Ectodermal cell (in vitro differentiated cells): ENCODE results near the gene SIX3.
A peak's percentile ranks its signal among the peaks of the same experiment; 100 is the strongest.

Experiments used
- H3K27ac ChIP-seq: 2 replicates; pipeline ENCODE4 v1.7.0; 2013; ENCODE audit warnings: mild to moderate bottlenecking, low read depth, low read length; ENCODE audit not compliant: insufficient read depth, poor library complexity, severe bottlenecking
- H3K27me3 ChIP-seq: 2 replicates; pipeline ENCODE4 v1.7.0; 2013; ENCODE audit warnings: mild to moderate bottlenecking, low read length; ENCODE audit not compliant: insufficient read depth, control insufficient read depth, poor library complexity, severe bottlenecking
- H3K36me3 ChIP-seq: one replicate; pipeline ENCODE4 v1.7.0; 2013; ENCODE audit warnings: low read length; ENCODE audit not compliant: control insufficient read depth, insufficient read depth
- H3K4me1 ChIP-seq: one replicate; pipeline ENCODE4 v1.7.0; 2013; ENCODE audit warnings: low read length; ENCODE audit not compliant: control insufficient read depth, insufficient read depth
- H3K4me3 ChIP-seq: 2 replicates; pipeline ENCODE4 v1.7.0; 2013; ENCODE audit warnings: low read depth, low read length, control low read depth; ENCODE audit not compliant: insufficient read depth
- H3K9me3 ChIP-seq: 2 replicates; pipeline ENCODE4 v1.7.0; 2013; ENCODE audit warnings: mild to moderate bottlenecking, low read length, moderate library complexity; ENCODE audit not compliant: control insufficient read depth
- WGBS, 2 experiments: methylation state at CpG; one replicate each; pipeline ENCODE4 v1.1.7; 2013; ENCODE audit warnings: missing lambda C conversion rate in 2 of 2; 5-methylcytosine and 5-hydroxymethylcytosine counted together

SIX3 gene

DNA sequence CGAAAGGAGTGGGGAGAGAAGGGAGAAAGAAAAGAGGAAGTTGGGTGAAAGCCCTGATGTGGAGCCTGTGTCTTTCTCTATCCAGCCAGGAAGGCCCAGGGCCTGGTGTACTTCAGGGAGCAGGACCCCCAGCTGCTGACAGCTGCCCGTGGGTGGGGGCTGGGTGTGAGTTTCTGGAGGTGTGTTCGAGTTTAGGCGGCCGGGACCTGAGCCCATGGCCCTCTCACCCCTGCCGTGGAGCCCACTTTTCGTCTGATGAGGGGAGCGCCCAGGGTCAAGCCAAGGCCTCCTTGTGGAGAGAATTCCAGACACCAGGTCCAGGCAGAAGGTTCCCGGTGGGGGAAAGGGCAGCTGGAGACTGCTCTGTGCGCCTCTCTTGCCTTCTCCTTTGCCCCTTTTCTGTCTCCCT is 2.2 kb downstream of the SIX3 start:
- H3K4me3 ChIP-seq = no peak overlapping the region
- WGBS, 2 experiments = 3% methylated on average over 10 of the region's 10 CpGs

DNA sequence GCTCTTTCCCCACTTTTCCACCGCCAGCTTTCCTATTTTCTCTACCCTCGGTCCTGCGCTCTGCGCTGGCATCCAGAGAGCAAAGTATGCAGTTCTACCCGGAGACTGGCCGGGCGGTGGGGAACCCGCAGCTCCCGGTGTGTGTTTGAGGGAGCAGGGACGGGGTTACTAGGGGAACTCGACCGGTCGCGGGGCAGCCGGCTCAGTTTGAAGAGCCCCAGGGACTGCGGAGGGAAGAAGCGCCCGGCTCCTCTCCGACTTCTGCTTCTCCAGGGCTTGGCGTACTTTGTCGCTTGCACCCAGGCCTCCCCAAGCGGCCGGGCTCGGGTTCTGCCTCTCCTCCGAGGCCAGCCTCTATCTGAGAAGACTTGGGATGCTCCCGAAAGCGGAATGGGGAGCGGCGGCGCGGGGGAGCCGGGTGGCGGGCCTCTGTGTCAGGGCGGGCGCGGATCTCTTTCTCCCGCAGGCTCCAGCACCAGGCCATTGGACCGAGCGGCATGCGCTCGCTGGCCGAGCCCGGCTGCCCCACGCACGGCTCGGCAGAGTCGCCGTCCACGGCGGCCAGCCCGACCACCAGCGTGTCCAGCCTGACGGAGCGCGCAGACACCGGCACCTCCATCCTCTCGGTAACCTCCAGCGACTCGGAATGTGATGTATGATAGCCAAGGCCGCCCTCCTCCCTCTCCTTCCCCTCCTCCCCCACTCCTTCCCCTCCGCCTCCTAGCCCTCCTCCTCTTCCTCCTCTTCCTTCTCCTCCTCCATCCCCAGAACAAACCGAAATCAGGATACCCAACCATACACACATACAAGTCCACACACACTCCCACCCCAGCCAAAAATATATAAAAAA is 2.8 kb downstream of the SIX3 start:
- no peak overlapping the region for H3K4me3 ChIP-seq
- peaks cover 51% of the 10 kb centered on the region for H3K4me1 ChIP-seq
- no peaks in the 10 kb centered on the region for H3K9me3 ChIP-seq
- 1% methylated on average over 62 of the region's 62 CpGs for WGBS, 2 experiments
- H3K27ac ChIP-seq = no peak overlapping the region
- H3K36me3 ChIP-seq = no peaks in the 10 kb centered on the region
- peaks cover 100% of the 10 kb centered on the region for H3K27me3 ChIP-seq

More for the DNA sequence above, 2.2 kb downstream of the SIX3 start:
- Histone ChIP-seq H3K9me3 (no peaks in the 10 kb centered on the region), H3K27me3 (peaks cover 100% of the 10 kb centered on the region), H3K4me1 (peaks cover 47% of the 10 kb centered on the region), H3K36me3 (no peaks in the 10 kb centered on the region), H3K27ac (no peak overlapping the region)

DNA sequence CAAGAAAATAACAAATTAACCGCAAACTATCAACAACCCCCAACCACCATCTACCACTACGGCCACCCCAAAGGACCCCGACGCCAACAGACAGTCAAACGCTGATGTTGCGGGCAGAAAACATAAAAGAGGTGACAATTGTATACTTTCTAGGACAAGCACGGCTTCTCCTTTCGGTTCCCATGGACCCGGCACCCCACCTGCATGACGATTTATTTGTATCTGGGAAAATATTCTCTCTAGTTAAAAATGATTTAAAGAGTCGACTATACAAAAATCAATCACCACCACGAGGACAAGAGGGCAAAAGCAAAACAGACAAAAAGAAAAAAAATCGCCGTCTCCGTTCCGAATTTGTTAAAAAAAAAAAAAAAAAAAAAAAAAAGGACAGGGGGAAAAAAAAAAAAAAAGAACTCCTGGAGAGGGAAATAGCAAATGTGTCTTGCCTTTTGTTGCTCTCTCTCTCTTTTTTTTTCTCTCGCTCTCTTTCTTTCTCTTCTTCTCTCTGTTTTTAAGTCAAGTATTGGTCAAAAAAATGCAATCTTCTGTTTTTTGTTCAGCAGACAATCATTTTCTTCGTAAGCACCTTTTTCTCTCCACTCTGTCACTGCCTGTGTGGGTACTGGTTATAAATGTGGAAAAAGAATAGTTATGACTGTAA is 3.6 kb downstream of the SIX3 start:
- 1% methylated on average over 12 to 15 of the region's 18 CpGs for WGBS, 2 experiments
- H3K27ac ChIP-seq = no peak overlapping the region
- no peak overlapping the region for H3K4me3 ChIP-seq
- H3K9me3 ChIP-seq = no peaks in the 10 kb centered on the region
- H3K4me1 ChIP-seq = peaks cover 51% of the 10 kb centered on the region
- H3K27me3 ChIP-seq = peaks cover 100% of the 10 kb centered on the region
- no peaks in the 10 kb centered on the region for H3K36me3 ChIP-seq

DNA sequence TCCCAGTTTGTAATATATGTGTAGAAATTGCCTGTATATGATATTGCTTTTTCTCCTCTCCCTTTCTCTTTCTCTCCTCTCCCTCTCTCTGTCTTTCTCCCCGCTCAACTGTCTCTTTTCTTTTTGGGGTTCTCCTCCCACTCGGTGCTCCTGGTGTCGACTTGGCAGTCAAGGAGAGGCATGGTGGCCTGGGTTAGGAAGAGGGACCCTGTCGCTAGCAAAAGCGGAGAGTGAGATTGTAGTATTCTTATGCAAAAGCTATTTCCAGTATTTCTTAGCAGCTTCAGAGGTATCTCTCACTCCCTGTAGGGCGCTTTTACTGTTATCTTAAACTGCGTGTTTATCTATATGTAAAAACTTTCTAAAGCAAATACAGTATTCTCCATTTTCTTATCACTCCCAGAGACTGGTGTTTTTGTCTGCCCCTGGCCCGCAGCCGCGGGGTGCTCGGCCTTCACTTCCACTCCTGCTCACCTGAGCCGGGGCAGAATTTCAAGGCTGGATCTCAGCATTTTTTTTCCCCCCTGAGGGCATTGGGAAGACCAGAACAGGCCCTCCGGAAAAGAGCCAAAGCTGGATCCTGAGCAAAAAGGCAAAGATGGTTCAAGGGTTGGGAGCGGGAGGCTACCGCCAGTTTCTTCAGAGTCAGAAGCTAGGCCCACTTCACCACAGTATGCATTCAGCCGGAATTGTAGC is 4.3 kb downstream of the SIX3 start:
- Histone ChIP-seq H3K27me3 (peaks cover 100% of the 10 kb centered on the region), H3K4me3 (no peak overlapping the region), H3K4me1 (peaks cover 48% of the 10 kb centered on the region), H3K9me3 (no peaks in the 10 kb centered on the region), H3K27ac (no peak overlapping the region), H3K36me3 (no peaks in the 10 kb centered on the region)
- 2 to 4% methylated on average over 15 to 16 of the region's 16 CpGs for WGBS, 2 experiments

DNA sequence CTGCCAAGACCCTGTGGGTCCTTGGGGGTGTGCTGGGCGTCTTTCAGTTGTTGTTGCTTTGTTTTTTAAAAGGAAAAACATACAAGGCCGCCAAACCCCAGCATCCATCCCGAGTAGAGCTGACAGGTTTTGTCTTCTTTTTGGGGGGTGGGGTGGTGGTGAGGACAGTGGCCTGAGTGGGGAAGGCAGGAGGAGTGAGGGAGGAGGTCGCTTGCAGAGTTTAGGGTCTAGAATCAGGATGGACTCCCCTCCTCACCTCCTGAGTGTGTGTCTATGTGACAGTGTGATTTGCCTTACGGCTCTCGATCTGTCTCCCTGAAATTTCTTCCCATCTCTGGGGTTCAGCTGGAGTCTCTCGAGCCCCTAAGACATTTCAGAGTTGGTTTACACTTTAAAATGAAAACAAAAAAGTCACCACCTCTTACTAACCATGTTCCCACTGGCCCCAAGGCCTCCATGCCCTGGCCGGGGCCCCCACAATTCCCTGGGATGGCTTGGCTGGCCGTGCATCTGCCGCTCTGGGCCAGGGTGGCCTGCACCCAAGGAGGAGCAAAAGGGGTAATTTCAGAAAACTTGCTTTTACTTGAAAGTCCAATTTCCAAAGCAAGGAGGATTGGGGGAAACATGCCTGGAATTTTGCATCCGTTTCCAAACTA is 5.0 kb downstream of the SIX3 start:
- Histone ChIP-seq H3K27ac (no peak overlapping the region), H3K9me3 (no peaks in the 10 kb centered on the region), H3K4me1 (peaks cover 48% of the 10 kb centered on the region), H3K27me3 (peaks cover 100% of the 10 kb centered on the region), H3K36me3 (no peaks in the 10 kb centered on the region), H3K4me3 (no peak overlapping the region)
- WGBS, 2 experiments = 27 to 33% methylated on average over 11 of the region's 11 CpGs

DNA sequence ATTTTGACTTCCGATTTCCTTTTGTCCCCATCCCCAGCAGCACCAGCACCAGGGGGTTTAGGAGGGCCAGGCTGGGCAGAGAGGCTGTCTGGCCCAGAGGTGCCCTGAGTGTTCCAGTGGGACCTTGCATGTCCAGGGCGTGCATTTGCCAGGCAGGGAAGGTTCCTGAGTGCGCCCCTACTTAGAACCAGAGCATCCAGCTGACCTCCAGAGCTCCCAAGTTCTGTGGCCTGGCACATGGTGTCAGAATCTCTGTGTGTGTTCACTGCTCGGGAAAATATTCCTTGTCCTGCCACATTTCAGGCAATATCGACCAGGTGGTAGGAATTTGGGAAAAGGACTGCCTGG is 5.5 kb downstream of the SIX3 start:
- peaks cover 48% of the 10 kb centered on the region for H3K4me1 ChIP-seq
- 69 to 74% methylated on average over 5 of the region's 5 CpGs for WGBS, 2 experiments
- no peak overlapping the region for H3K27ac ChIP-seq
- H3K36me3 ChIP-seq = no peaks in the 10 kb centered on the region
- no peak overlapping the region for H3K4me3 ChIP-seq
- peaks cover 100% of the 10 kb centered on the region for H3K27me3 ChIP-seq
- H3K9me3 ChIP-seq = no peaks in the 10 kb centered on the region

DNA sequence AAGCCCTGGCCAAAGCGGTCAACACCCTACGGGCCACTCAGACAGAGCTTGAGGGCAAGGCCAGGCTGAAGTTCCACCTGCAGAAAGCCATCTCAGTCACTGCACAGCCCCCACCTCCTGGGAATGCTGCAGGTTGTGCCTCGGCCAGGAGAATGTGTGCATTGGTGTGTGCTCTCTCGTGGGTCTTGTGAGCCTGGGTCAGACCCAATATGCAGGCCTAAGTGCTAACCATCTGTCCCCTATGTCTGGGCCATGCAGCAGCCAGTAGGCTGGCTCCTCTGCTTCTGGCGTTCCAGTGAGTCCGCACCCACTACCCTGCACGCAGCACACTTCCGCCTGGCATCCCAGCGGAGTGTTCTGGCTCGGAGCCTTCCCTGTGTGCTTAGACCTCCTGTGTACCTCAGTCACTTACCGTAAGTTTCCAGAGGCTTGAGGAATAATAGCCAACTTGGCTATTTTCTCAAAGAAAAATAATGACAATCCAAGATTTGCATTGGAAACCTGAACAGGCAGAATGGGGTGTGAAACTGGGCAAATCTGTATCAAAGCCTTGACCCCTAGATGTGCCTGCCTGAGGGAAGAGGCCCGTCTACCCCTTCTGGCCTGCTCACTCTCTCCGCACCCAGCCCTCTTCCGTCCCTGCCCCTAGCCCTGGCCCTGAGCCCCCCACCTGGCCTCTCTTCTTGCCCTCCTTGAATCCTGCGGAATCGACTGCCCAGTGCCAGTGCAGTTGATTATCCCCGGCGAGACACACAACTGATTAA is 7.2 kb downstream of the SIX3 start:
- H3K27ac ChIP-seq = no peak overlapping the region
- H3K4me1 ChIP-seq = peaks cover 41% of the 10 kb centered on the region
- 36 to 37% methylated on average over 18 of the region's 18 CpGs for WGBS, 2 experiments
- no peaks in the 10 kb centered on the region for H3K9me3 ChIP-seq
- no peaks in the 10 kb centered on the region for H3K36me3 ChIP-seq
- peaks cover 100% of the 10 kb centered on the region for H3K27me3 ChIP-seq
- peak overlapping the region; percentile 28 for H3K4me3 ChIP-seq

DNA sequence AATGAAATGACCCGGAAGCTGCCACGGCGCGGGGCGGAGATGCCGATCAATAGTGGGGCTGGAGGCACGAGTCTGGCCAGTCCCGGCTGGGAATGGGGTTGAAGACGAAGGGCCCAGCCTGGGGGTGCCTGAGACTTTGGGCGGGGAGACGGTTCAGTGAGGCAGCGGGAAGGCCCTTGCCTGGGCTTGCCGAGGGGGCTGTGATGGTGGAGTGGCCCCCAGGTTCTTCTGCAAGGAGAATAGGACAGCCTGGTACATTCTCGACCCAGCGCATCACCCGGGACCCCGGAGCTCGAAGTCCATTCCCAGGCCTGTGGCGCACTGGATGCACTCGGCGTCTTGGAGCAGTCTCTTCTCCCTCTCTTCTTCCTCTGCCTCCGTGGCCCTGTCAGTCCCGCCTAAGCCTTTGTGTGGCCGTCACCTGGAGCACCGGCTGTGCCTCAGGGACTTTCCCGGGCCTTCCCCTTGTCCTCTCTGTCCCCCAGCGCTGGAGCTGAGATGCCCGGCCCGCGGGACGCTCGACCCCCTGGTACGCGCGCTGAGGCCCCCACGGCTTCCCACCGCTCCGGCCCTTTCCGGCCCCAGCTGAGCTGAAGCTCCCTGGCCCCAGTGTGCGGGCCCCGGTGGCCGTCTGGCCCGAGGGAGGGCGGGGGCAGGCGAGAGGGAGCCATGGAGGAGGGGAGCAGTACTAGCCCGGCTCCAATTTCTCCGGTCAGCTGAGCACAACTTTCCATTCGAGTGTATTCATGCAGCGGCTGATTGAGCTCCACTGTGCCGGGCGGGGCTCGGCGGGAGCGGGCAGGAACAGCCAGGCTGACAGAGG is 8.0 kb downstream of the SIX3 start:
- 1 to 2% methylated on average over 54 of the region's 54 CpGs for WGBS, 2 experiments
- H3K4me1 ChIP-seq = peaks cover 40% of the 10 kb centered on the region
- no peak overlapping the region for H3K27ac ChIP-seq
- H3K4me3 ChIP-seq = peak overlapping the region; percentile 28
- H3K27me3 ChIP-seq = peaks cover 100% of the 10 kb centered on the region
- H3K9me3 ChIP-seq = no peaks in the 10 kb centered on the region
- no peaks in the 10 kb centered on the region for H3K36me3 ChIP-seq

DNA sequence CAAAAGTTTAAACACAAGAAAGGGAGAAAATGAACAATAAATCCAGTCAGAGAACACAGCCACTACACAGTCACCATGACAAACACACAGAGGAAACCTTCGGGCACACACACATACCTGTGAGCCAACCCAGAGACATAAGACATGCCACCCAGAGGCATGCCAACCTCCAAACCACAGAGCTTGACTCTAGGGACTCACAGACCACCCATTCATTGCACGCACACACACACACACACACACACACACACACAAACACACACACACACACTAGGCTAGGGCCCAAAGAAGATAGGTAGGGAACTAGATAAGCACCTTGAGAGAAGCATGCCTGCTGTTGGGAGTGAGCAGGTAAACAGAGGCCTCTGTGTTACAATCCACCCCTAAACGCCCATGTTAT is 9.1 kb downstream of the SIX3 start:
- Histone ChIP-seq H3K27me3 (peaks cover 100% of the 10 kb centered on the region), H3K36me3 (no peaks in the 10 kb centered on the region), H3K27ac (no peak overlapping the region), H3K4me1 (peaks cover 43% of the 10 kb centered on the region), H3K9me3 (no peaks in the 10 kb centered on the region), H3K4me3 (no peak overlapping the region)
- 51 to 64% methylated on average over 3 of the region's 3 CpGs for WGBS, 2 experiments
